KMS-11 (cell line): ENCODE data around the gene GALNTL6.
"Not testable (repeated sequence)": the region's sequence is repeated elsewhere in the genome, so short reads cannot be mapped to it uniquely, and the experiment has no call there.

Source experiments
- H2AFZ ChIP-seq: fragments of 200-600 bp; sonication (generic); 2 replicates; pipeline ENCODE4 v1.6.1; 2016; ENCODE audit warnings: antibody characterized with exemption, mixed run types, low read depth
- H3K27ac ChIP-seq: fragments of 200-600 bp; sonication (generic); 2 replicates; pipeline ENCODE4 v1.6.1; 2016; ENCODE audit warnings: mild to moderate bottlenecking, mixed run types
- H3K27me3 ChIP-seq: fragments of 200-600 bp; sonication (generic); 2 replicates; pipeline ENCODE4 v1.6.1; 2017; ENCODE audit warnings: mild to moderate bottlenecking, low read depth, mixed run types, moderate library complexity; ENCODE audit not compliant: insufficient read depth
- H3K36me3 ChIP-seq: fragments of 200-600 bp; sonication (generic); 2 replicates; pipeline ENCODE4 v1.6.1; 2017; ENCODE audit warnings: mild to moderate bottlenecking, mixed run types; ENCODE audit not compliant: insufficient read depth
- H3K4me1 ChIP-seq: fragments of 200-600 bp; sonication (generic); 2 replicates; pipeline ENCODE4 v1.6.1; 2016; ENCODE audit warnings: mild to moderate bottlenecking, low read depth, mixed run types; ENCODE audit not compliant: poor library complexity, severe bottlenecking
- H3K4me2 ChIP-seq: fragments of 200-600 bp; sonication (generic); 2 replicates; pipeline ENCODE4 v1.7.0; 2016; ENCODE audit warnings: mild to moderate bottlenecking, mixed run types
- H3K4me3 ChIP-seq: fragments of 200-600 bp; sonication (generic); IDR thresholded peaks from 2 replicates; pipeline ENCODE4 v1.6.1; 2017; ENCODE audit warnings: low read depth, low read length, mixed read lengths; ENCODE audit not compliant: insufficient read depth
- H3K79me2 ChIP-seq: fragments of 200-600 bp; sonication (generic); 2 replicates; pipeline ENCODE4 v1.6.1; 2016; ENCODE audit warnings: low read depth, mixed run types; ENCODE audit not compliant: insufficient read depth
- H3K9ac ChIP-seq: fragments of 200-600 bp; sonication (generic); 2 replicates; pipeline ENCODE4 v1.6.1; 2016; ENCODE audit warnings: mild to moderate bottlenecking, mixed run types
- H4K20me1 ChIP-seq: fragments of 200-600 bp; sonication (generic); 2 replicates; pipeline ENCODE4 v1.6.1; 2016; ENCODE audit warnings: mild to moderate bottlenecking, mixed run types; ENCODE audit not compliant: insufficient read depth
- TF ChIP-seq, protein P1 (sequence below): fragments of 200-600 bp; sonication (generic); conservative IDR thresholded peaks from 2 replicates; pipeline ENCODE4 v1.6.1; 2017; ENCODE audit warnings: low read depth, mild to moderate bottlenecking, antibody characterized with exemption, low read length, moderate library complexity, mixed read lengths

Gene GALNTL6

GRCh38 chr4:172874944-172875343, 1061.7 kb downstream of the GALNTL6 start:
- no peak overlapping the region for H3K4me2 ChIP-seq
- no peaks in the 10 kb centered on the region for H3K79me2 ChIP-seq
- no peaks in the 10 kb centered on the region for H3K4me1 ChIP-seq
- H3K4me3 ChIP-seq: no peak overlapping the region
- no peak overlapping the region for H3K27ac ChIP-seq
- no peaks in the 10 kb centered on the region for H4K20me1 ChIP-seq
- TF ChIP-seq, protein P1, sequence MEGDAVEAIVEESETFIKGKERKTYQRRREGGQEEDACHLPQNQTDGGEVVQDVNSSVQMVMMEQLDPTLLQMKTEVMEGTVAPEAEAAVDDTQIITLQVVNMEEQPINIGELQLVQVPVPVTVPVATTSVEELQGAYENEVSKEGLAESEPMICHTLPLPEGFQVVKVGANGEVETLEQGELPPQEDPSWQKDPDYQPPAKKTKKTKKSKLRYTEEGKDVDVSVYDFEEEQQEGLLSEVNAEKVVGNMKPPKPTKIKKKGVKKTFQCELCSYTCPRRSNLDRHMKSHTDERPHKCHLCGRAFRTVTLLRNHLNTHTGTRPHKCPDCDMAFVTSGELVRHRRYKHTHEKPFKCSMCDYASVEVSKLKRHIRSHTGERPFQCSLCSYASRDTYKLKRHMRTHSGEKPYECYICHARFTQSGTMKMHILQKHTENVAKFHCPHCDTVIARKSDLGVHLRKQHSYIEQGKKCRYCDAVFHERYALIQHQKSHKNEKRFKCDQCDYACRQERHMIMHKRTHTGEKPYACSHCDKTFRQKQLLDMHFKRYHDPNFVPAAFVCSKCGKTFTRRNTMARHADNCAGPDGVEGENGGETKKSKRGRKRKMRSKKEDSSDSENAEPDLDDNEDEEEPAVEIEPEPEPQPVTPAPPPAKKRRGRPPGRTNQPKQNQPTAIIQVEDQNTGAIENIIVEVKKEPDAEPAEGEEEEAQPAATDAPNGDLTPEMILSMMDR: no peak
- no peaks in the 10 kb centered on the region for H3K36me3 ChIP-seq
- no peaks in the 10 kb centered on the region for H3K27me3 ChIP-seq
- H2AFZ ChIP-seq: no peak overlapping the region
- H3K9ac ChIP-seq: no peak overlapping the region

GRCh38 chr4:172876394-172876793, 1063.2 kb downstream of the GALNTL6 start:
- no peak overlapping the region for H3K4me2 ChIP-seq
- H3K4me1 ChIP-seq: peaks cover 12% of the 10 kb centered on the region
- no peak overlapping the region for H3K9ac ChIP-seq
- H3K4me3 ChIP-seq: no peak overlapping the region
- TF ChIP-seq, protein P1: no peak
- H3K27me3 ChIP-seq: no peaks in the 10 kb centered on the region
- no peaks in the 10 kb centered on the region for H3K36me3 ChIP-seq
- H2AFZ ChIP-seq: no peak overlapping the region
- no peaks in the 10 kb centered on the region for H3K79me2 ChIP-seq
- H3K27ac ChIP-seq: no peak overlapping the region
- no peaks in the 10 kb centered on the region for H4K20me1 ChIP-seq

GRCh38 chr4:172881645-172882044, 1068.4 kb downstream of the GALNTL6 start:
- TF ChIP-seq, protein P1: no peak
- no peaks in the 10 kb centered on the region for H4K20me1 ChIP-seq
- no peak overlapping the region for H2AFZ ChIP-seq
- peak overlapping the region; percentile 44 for H3K4me2 ChIP-seq
- no peaks in the 10 kb centered on the region for H3K36me3 ChIP-seq
- peaks cover 30% of the 10 kb centered on the region for H3K4me1 ChIP-seq
- no peak overlapping the region for H3K9ac ChIP-seq
- peak overlapping the region; percentile 6; the same call in 1 of the 2 replicates for H3K27ac ChIP-seq
- no peak overlapping the region for H3K4me3 ChIP-seq
- no peaks in the 10 kb centered on the region for H3K79me2 ChIP-seq
- no peaks in the 10 kb centered on the region for H3K27me3 ChIP-seq

DNA sequence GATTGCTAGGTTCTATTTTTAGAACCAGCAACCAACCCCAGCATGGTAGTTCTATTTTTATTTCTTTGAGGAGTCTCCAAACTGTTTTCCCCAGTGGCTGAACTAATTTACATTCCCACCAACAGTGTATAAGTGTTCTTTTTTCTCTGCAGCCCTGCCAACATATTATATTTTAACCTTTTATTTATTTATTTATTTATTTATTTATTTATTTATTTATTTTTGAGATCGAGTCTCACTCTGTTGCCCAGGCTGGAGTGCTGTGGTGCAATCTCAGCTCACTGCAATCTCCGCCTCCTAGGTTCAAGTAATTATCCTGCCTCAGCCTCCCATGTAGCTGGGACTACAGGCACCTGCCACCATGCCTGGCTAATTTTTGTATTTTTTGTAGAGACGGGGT, 1074.2 kb downstream of the GALNTL6 start:
- not testable (repeated sequence) for H3K9ac ChIP-seq, H3K27ac ChIP-seq, H2AFZ ChIP-seq, H3K4me2 ChIP-seq, H3K79me2 ChIP-seq, H3K27me3 ChIP-seq, H3K36me3 ChIP-seq, H3K4me3 ChIP-seq, H4K20me1 ChIP-seq
- H3K4me1 ChIP-seq: peaks cover 12% of the 10 kb centered on the region

DNA sequence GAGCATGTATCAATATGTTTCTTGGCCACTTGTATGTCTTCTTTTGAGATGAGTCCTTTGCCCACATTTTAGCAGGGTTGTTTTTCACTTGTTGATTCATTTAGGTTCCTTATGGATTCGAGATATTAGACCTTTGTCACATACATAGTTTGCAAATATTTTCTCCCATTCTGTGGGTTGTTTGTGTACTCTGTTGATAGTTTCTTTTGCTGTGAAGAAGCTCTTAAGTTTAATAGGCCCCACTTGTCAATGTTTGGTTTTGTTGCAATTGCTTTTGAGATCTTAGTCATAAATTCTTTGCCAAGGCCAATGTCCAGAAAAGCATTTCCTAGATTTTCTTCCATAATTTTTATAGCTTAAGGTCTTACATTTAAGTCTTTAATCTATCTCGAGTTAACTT, 1074.8 kb downstream of the GALNTL6 start:
- H2AFZ ChIP-seq: no peak overlapping the region

More for the DNA sequence above, 1074.8 kb downstream of the GALNTL6 start:
- no peak overlapping the region for H3K9ac ChIP-seq
- no peaks in the 10 kb centered on the region for H3K36me3 ChIP-seq
- H3K4me2 ChIP-seq: no peak overlapping the region
- H4K20me1 ChIP-seq: no peaks in the 10 kb centered on the region
- H3K27ac ChIP-seq: no peak overlapping the region
- TF ChIP-seq, protein P1: no peak
- H3K27me3 ChIP-seq: no peaks in the 10 kb centered on the region
- H3K4me3 ChIP-seq: no peak overlapping the region
- no peaks in the 10 kb centered on the region for H3K79me2 ChIP-seq
- H3K4me1 ChIP-seq: peaks cover 6% of the 10 kb centered on the region
